ENCODE measurements around the gene SYVN1. TPM values are rescaled to one million over a fixed set of nuclear protein-coding genes. Genes with fewer than 3 reads are reported as not detected.

The SYVN1 gene
- polyA plus RNA-seq, 3 donors: 17.0 to 43.7 (median 31.3) TPM

GRCh38 chr11:65104628-65105027 lies 29.7 kb downstream of the SYVN1 start:
- WGBS, 3 donors: 32 to 80% (median 72%) methylated on average over 4 of the region's 4 CpGs
- H3K27ac ChIP-seq (ENCODE audit: low read depth, low read length): no peak overlapping the region

GRCh38 chr11:65103476-65103875 lies 30.8 kb downstream of the SYVN1 start:
- H3K27ac ChIP-seq (ENCODE audit: low read depth, low read length): no peak overlapping the region

- WGBS, 3 donors: 64 to 87% (median 85%) methylated on average over 8 of the region's 8 CpGs
Measured at GRCh38 chr11:65102142-65103095, 31.9 kb downstream of the SYVN1 start.

GRCh38 chr11:65100674-65101350 lies 33.5 kb downstream of the SYVN1 start:
- 75 to 81% (median 80%) methylated on average over 6 of the region's 6 CpGs for WGBS, 3 donors
- no peak overlapping the region for H3K27ac ChIP-seq (ENCODE audit: low read depth, low read length)

More at GRCh38 chr11:65102142-65103095, 31.9 kb downstream of the SYVN1 start:
- no peak overlapping the region for H3K27ac ChIP-seq (ENCODE audit: low read depth, low read length)

GRCh38 chr11:65096926-65097325 lies 37.4 kb downstream of the SYVN1 start:
- no peak overlapping the region for H3K27ac ChIP-seq (ENCODE audit: low read depth, low read length)
- 24 to 43% (median 38%) methylated on average over 8 of the region's 8 CpGs for WGBS, 3 donors

GRCh38 chr11:65095974-65096806 lies 38.1 kb downstream of the SYVN1 start, which contains the start of gene VPS51:
TSS of gene VPS51 (plus strand) at chr11:65096214. CDS start at chr11:65096251, 37 bp downstream.
- WGBS, 3 donors: 0 to 1% (median 0%) methylated on average over 46 to 52 of the region's 52 CpGs
- H3K27ac ChIP-seq (ENCODE audit: low read depth, low read length): no peak within 1 kb of the TSS

- 62 to 81% (median 80%) methylated on average over 22 of the region's 22 CpGs for WGBS, 3 donors
Measured at GRCh38 chr11:65095427-65095826, 38.9 kb downstream of the SYVN1 start.

GRCh38 chr11:65090628-65091027 lies 43.7 kb downstream of the SYVN1 start:
- H3K27ac ChIP-seq (ENCODE audit: low read depth, low read length): no peak overlapping the region
- WGBS, 3 donors: 92 to 98% (median 95%) methylated on average over 4 of the region's 4 CpGs

More at GRCh38 chr11:65095427-65095826, 38.9 kb downstream of the SYVN1 start:
- no peak overlapping the region for H3K27ac ChIP-seq (ENCODE audit: low read depth, low read length)

- WGBS, 3 donors: 88 to 96% (median 93%) methylated on average over 4 of the region's 4 CpGs
- no peak overlapping the region for H3K27ac ChIP-seq (ENCODE audit: low read depth, low read length)
Measured at GRCh38 chr11:65089621-65090020, 44.7 kb downstream of the SYVN1 start.

- no peak overlapping the region for H3K27ac ChIP-seq (ENCODE audit: low read depth, low read length)
- WGBS, 3 donors: 84 to 97% (median 91%) methylated on average over 12 to 15 of the region's 15 CpGs
Measured at GRCh38 chr11:65087827-65088226, 46.5 kb downstream of the SYVN1 start.

GRCh38 chr11:65087216-65087615 lies 47.1 kb downstream of the SYVN1 start:
- WGBS, 3 donors: 69 to 92% (median 90%) methylated on average over 11 of the region's 11 CpGs
- H3K27ac ChIP-seq (ENCODE audit: low read depth, low read length): no peak overlapping the region

GRCh38 chr11:65086809-65087208 lies 47.5 kb downstream of the SYVN1 start:
- no peak overlapping the region for H3K27ac ChIP-seq (ENCODE audit: low read depth, low read length)
- 92 to 94% (median 92%) methylated on average over 9 of the region's 9 CpGs for WGBS, 3 donors

GRCh38 chr11:65085446-65085845 lies 48.9 kb downstream of the SYVN1 start:
- no peak overlapping the region for H3K27ac ChIP-seq (ENCODE audit: low read depth, low read length)
- 85 to 92% (median 86%) methylated on average over 4 of the region's 4 CpGs for WGBS, 3 donors

- no peak overlapping the region for H3K27ac ChIP-seq (ENCODE audit: low read depth, low read length)
- WGBS, 3 donors: 37 to 47% (median 44%) methylated on average over 23 of the region's 23 CpGs
Measured at GRCh38 chr11:65084598-65085375, 49.5 kb downstream of the SYVN1 start.

GRCh38 chr11:65083834-65084597 lies 50.3 kb downstream of the SYVN1 start, which contains the start of the genes CDCA5 and ZFPL1:
TSS of gene CDCA5 (minus strand) at chr11:65084040. CDS start at chr11:65083978, 62 bp downstream.
TSS of gene ZFPL1 (plus strand) at chr11:65084222. CDS start at chr11:65084699, 477 bp downstream.
- WGBS, 3 donors: 0% methylated on average over 66 to 79 of the region's 79 CpGs
- peak within 1 kb of the TSS; percentile 91 for H3K27ac ChIP-seq (ENCODE audit: low read depth, low read length)

- no peak overlapping the region for H3K27ac ChIP-seq (ENCODE audit: low read depth, low read length)
- WGBS, 3 donors: 4 to 6% (median 5%) methylated on average over 12 to 13 of the region's 13 CpGs
Measured at GRCh38 chr11:65083134-65083833, 51.0 kb downstream of the SYVN1 start.

Data from adipose tissue (tissue), 3 donors.